DOHH2 (cell line): ENCODE results near the gene WASHC2A.
"Not testable (repeated sequence)": the region's sequence is repeated elsewhere in the genome, so short reads cannot be mapped to it uniquely, and the experiment has no call there.

Experiments
- EZH2phosphoT487 ChIP-seq: fragments of 200-600 bp; sonication (generic); IDR thresholded peaks from 2 replicates; pipeline ENCODE4 v1.6.1; 2017; ENCODE audit warnings: borderline replicate concordance, mild to moderate bottlenecking, antibody characterized with exemption, low read length, moderate library complexity, mixed read lengths
- TF ChIP-seq, protein P1 (sequence below): fragments of 200-600 bp; sonication (generic); IDR thresholded peaks from one replicate; pipeline ENCODE4 v1.5.1; 2014; ENCODE audit warnings: antibody characterized with exemption, mild to moderate bottlenecking, low read depth, low read length; ENCODE audit not compliant: poor library complexity, severe bottlenecking

- TF ChIP-seq, protein P1, sequence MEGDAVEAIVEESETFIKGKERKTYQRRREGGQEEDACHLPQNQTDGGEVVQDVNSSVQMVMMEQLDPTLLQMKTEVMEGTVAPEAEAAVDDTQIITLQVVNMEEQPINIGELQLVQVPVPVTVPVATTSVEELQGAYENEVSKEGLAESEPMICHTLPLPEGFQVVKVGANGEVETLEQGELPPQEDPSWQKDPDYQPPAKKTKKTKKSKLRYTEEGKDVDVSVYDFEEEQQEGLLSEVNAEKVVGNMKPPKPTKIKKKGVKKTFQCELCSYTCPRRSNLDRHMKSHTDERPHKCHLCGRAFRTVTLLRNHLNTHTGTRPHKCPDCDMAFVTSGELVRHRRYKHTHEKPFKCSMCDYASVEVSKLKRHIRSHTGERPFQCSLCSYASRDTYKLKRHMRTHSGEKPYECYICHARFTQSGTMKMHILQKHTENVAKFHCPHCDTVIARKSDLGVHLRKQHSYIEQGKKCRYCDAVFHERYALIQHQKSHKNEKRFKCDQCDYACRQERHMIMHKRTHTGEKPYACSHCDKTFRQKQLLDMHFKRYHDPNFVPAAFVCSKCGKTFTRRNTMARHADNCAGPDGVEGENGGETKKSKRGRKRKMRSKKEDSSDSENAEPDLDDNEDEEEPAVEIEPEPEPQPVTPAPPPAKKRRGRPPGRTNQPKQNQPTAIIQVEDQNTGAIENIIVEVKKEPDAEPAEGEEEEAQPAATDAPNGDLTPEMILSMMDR, result not testable (repeated sequence)
- not testable (repeated sequence) for TF ChIP-seq EZH2phosphoT487
Observed at GRCh38 chr10:50096722-50097121, 29.0 kb downstream of the WASHC2A start.
